ENCODE measurements around the gene GTF3C1. TPM values are rescaled to one million over a fixed set of nuclear protein-coding genes. Genes with fewer than 3 reads are reported as not detected.

The GTF3C1 gene
- total RNA-seq, 1 donor from 2014 or later = 98.7 TPM

DNA sequence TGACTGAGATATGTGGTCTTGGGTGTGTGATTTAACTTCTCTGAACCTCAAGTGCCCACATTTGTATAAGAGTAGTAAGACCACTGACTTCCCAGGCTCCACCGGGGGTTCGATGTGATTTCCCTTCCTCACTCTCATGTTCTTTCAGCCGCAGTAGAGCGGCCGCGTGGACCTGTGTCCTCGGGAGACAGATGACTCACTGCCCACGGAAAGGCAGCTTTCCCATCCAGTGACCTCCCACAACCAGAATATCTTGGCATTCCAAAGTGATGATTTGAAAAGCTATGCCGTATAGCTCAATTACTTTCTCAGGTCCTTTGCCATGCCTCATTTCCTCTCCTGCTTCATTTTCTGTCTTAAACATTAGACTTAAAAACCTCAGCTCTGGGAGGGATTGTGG is 74.2 kb downstream of the GTF3C1 start:
- DNase-seq (ENCODE audit: low spot score) = no peak
- no peak overlapping the region for H3K27ac Mint-ChIP-seq (ENCODE audit: unreplicated experiment)
- peaks cover 52% of the 10 kb centered on the region for H3K36me3 Mint-ChIP-seq (ENCODE audit: low read depth, unreplicated experiment)
- H3K4me3 Mint-ChIP-seq (ENCODE audit: unreplicated experiment) = no peak overlapping the region
- no peaks in the 10 kb centered on the region for H3K9me3 Mint-ChIP-seq (ENCODE audit: unreplicated experiment)
- H3K4me1 Mint-ChIP-seq (ENCODE audit: unreplicated experiment) = no peaks in the 10 kb centered on the region
- peaks cover 11% of the 10 kb centered on the region for H3K27me3 Mint-ChIP-seq (ENCODE audit: unreplicated experiment)
- TF ChIP-seq, protein P1, sequence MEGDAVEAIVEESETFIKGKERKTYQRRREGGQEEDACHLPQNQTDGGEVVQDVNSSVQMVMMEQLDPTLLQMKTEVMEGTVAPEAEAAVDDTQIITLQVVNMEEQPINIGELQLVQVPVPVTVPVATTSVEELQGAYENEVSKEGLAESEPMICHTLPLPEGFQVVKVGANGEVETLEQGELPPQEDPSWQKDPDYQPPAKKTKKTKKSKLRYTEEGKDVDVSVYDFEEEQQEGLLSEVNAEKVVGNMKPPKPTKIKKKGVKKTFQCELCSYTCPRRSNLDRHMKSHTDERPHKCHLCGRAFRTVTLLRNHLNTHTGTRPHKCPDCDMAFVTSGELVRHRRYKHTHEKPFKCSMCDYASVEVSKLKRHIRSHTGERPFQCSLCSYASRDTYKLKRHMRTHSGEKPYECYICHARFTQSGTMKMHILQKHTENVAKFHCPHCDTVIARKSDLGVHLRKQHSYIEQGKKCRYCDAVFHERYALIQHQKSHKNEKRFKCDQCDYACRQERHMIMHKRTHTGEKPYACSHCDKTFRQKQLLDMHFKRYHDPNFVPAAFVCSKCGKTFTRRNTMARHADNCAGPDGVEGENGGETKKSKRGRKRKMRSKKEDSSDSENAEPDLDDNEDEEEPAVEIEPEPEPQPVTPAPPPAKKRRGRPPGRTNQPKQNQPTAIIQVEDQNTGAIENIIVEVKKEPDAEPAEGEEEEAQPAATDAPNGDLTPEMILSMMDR (IDR thresholded peaks at IDR 0.05; ENCODE audit: unreplicated experiment) = no peak

DNA sequence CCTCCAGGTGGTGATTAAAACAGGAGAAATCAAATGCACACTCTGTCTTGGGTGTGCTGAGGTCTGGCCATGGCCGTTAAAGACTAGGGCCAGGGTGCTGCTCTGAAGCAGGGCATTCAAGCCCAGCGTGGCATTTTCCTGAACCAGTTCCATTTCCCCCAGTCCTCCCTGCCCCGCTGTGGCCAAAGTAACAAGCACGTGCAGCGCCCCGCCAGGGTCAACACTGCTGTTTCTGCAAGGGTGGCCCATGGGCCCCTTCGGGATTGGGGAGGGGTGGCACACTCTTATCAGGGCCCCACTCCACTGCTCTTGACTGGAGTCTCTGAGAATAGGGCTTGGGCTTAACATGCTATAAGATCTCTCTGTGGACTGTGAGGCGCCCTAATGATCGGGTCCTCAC is 74.8 kb downstream of the GTF3C1 start:
- Mint-ChIP-seq H3K9me3 (ENCODE audit: unreplicated experiment) (no peaks in the 10 kb centered on the region), H3K4me1 (ENCODE audit: unreplicated experiment) (no peaks in the 10 kb centered on the region), H3K27me3 (ENCODE audit: unreplicated experiment) (peaks cover 11% of the 10 kb centered on the region), H3K4me3 (ENCODE audit: unreplicated experiment) (peak overlapping the region; percentile 31), H3K27ac (ENCODE audit: unreplicated experiment) (no peak overlapping the region), H3K36me3 (ENCODE audit: low read depth, unreplicated experiment) (peaks cover 53% of the 10 kb centered on the region)
- TF ChIP-seq, protein P1 (IDR thresholded peaks at IDR 0.05; ENCODE audit: unreplicated experiment) = no peak
- DNase-seq (ENCODE audit: low spot score) = no peak

DNA sequence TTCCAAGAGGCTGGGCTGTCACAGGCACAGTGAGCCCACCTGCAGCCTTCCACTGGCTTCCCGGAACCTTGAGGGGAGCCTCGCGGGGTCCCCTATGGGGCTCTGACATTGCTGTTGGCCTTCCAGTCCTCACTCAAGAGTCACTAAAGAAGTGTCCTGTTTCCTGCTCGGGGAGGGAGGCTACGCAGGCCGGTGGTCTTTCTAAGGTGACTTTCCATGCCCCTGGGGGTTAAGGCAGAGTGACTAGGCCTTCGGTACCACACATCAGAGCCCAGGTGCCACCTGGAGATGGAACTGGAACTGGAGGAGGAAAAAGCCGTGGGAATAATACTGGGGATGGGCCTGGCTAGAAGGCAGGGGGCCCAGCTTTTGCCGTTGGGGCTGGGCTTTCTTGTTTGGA is 75.7 kb downstream of the GTF3C1 start:
- H3K27ac Mint-ChIP-seq (ENCODE audit: unreplicated experiment) = no peak overlapping the region
- peaks cover 59% of the 10 kb centered on the region for H3K36me3 Mint-ChIP-seq (ENCODE audit: low read depth, unreplicated experiment)
- H3K27me3 Mint-ChIP-seq (ENCODE audit: unreplicated experiment) = peaks cover 13% of the 10 kb centered on the region
- H3K4me1 Mint-ChIP-seq (ENCODE audit: unreplicated experiment) = no peaks in the 10 kb centered on the region
- no peaks in the 10 kb centered on the region for H3K9me3 Mint-ChIP-seq (ENCODE audit: unreplicated experiment)
- TF ChIP-seq, protein P1 (IDR thresholded peaks at IDR 0.05; ENCODE audit: unreplicated experiment) = no peak
- DNase-seq (ENCODE audit: low spot score) = no peak
- no peak overlapping the region for H3K4me3 Mint-ChIP-seq (ENCODE audit: unreplicated experiment)

GRCh38 chr16:27473101-27473900 is 76.4 kb downstream of the GTF3C1 start:
- DNase-seq (ENCODE audit: low spot score) = no peak
- TF ChIP-seq, protein P1 (IDR thresholded peaks at IDR 0.05; ENCODE audit: unreplicated experiment) = no peak
- Mint-ChIP-seq H3K27ac (ENCODE audit: unreplicated experiment) (no peak overlapping the region), H3K4me1 (ENCODE audit: unreplicated experiment) (no peaks in the 10 kb centered on the region), H3K36me3 (ENCODE audit: low read depth, unreplicated experiment) (peaks cover 65% of the 10 kb centered on the region), H3K9me3 (ENCODE audit: unreplicated experiment) (no peaks in the 10 kb centered on the region), H3K27me3 (ENCODE audit: unreplicated experiment) (peaks cover 13% of the 10 kb centered on the region), H3K4me3 (ENCODE audit: unreplicated experiment) (no peak overlapping the region)

Data from endothelial cell (in vitro differentiated cells).